Measurements from ENCODE around the gene ERMN.

DNA sequence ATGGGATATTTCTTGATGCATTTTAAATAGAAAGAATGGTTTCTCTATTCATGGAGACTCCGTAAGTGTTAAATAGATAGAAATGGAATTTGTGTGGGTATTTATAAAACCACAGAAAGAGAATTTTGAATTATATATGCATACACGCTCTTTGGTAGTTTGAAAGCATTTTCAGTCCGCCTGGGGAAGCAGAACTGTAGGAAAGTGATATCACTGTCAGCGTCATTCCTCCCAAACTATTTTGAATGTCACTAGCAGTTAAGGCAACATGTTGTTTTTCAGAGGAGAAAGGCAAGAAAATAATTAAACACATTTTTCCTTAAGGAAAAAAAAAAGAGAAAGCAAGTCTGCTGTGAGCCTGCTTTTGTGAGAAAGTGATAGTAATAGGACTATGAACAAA is 8.7 kb upstream of the ERMN start:
- TF ChIP-seq POLR2A (IDR thresholded peaks at IDR 0.05) (no peak), CTCF (IDR thresholded peaks at IDR 0.05) (no peak)

Data from breast epithelium (tissue), 3 donors.